GM18502 (cell line): ENCODE measurements around the gene IFNLR1.

Experiments used
- ATAC-seq: cut with Tn5 transposase; IDR thresholded peaks from one replicate; pipeline ENCODE4 v1.9.1; 2021; ENCODE audit warnings: mild to moderate bottlenecking; ENCODE audit not compliant: unreplicated experiment, poor library complexity

Gene IFNLR1

DNA sequence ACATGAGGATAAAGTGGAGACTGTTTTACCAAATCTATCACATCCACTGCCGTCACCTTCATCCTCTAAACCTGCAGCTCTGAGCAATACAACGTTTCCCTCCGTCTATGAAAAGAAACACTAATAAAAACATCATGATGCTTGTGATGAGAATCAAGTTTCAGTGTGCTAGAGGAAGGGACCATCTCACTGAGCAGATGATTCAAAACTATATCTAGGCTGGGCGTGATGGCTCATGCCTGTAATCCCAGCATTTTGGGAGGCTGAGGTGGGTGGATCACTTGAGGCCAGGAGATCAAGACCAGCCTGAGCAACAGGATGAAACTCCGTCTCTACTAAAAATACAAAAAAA lies 60.4 kb downstream of the IFNLR1 start:
- ATAC-seq, result no peak

- no peak for ATAC-seq
Observed at GRCh38 chr1:24126018-24126671, 60.9 kb downstream of the IFNLR1 start.

GRCh38 chr1:24125456-24125855 lies 61.6 kb downstream of the IFNLR1 start:
- no peak for ATAC-seq

DNA sequence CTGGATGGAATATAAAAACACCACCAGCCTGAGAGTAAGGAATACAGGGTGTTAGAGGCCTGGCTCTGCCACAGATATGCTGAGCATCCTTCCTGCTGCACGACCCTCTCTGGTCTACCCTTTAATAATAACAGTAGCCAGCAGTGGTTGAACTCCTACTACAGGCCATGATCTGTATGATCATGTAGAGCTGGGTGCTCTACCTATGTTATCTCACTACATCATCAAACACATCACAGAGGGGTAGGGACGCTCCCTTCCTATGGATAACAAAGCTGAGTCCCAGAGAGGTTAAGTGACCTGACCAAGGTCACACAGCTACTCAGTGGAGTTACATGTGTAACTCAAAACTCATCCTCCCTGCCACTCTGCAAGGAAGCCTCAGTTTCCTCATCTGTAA lies 62.1 kb downstream of the IFNLR1 start:
- ATAC-seq, result no peak

- ATAC-seq, result no peak
Observed at GRCh38 chr1:24123611-24124010, 63.5 kb downstream of the IFNLR1 start.

GRCh38 chr1:24122776-24123175 lies 64.3 kb downstream of the IFNLR1 start:
- ATAC-seq, result no peak

DNA sequence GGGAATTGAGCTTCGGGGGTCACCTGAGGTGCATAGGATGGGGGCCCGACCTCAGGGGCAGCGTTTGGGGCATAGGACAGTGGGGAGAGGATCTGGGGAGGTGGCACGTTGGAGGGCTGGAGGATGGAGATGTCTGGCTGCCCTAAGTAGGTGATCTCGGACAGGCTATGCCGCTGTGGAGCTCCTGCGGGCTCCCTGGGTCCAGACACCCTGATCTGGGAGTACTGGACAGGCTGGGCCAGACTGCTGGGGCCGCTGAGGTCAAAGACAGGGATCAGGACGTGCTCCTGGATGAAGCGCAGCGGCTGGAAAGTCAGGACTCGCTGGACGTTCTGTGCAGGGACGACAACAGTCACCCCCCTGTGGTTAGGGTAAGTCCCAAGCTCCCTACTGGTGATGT lies 65.7 kb downstream of the IFNLR1 start:
- ATAC-seq, result no peak

GRCh38 chr1:24120965-24121364 lies 66.1 kb downstream of the IFNLR1 start:
- ATAC-seq, result no peak

DNA sequence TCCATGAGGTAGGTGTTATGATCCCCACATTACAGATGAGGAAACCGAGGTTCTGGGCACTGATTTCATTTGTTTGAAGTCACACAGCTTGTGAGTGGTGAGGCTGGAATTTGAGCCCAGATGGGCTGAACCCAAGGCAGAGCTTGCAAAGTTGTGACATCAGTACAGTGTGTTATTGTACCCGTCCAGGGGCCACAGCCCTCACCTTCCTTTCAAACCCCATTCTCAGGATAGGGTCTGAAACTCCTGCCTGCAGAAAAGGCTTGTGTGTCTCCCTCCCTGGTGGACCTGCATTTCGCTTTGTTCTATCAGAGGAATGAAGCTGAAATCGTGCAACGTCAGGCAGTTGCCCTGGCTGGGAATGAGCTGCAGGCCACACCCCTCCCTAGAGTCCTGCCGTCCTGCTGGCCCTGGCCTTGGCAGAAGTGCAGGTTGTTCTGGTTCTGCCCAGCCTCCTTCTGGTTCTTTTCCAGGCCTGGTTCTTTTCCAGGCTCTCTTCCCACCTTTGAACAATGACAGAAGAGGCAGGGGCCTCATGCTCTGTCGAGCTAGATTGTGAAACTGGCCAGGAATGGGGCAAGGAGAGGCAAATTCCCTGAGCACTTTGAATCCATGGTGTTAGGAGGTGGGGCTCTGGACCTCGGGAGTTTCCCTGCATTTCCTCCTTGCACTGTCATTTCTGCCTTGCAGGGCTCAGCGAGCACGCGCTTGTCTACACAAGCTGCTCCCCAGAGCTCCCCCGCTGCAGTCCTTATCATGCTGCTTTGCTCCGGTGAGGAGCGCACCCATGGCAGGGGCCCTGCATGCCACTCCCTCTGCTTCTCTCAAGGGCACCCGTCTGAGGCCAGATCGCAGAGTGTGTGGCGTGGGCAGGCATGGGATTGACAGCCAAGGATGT lies 67.0 kb downstream of the IFNLR1 start:
- no peak for ATAC-seq

DNA sequence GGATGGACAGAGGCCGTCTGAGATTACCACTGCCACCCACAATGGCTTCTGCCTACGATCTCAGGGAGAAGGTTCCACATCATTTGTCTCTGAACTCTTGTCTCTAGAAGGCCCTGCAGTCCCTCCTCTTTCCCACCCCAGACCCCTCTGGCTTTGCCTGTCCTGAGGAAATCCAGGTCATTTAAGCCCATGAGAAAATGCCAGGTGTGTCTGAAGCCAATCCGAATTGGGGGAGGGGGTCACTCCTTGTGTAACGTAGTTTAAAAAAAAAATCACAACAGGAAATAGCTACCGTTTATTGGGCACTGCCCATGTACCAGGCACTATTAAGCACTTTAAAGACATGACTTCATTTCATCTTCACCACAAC lies 67.6 kb downstream of the IFNLR1 start:
- ATAC-seq, result no peak

- no peak for ATAC-seq
Observed at GRCh38 chr1:24118410-24119242, 68.5 kb downstream of the IFNLR1 start.

GRCh38 chr1:24117722-24118409 lies 69.2 kb downstream of the IFNLR1 start:
- ATAC-seq, result no peak

GRCh38 chr1:24117132-24117531 lies 70.0 kb downstream of the IFNLR1 start:
- no peak for ATAC-seq

DNA sequence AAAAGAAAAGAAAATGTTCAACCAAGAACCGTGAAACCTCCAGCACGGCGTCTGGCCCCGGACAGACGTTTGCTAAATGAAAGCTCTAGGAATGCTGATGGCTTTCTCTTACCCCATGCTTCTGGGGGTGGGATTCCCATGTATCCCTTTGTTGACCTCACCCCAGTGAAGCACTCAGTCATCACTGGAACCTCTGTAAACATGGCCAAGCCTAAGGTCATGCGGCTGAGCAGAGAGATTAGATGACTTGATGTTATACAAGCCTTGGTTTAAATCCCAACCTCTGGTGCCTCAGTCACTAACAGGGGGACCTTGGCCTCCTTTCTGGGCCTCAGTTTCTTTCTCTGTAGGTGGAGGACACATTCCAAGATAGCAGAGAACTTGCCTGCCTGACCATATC lies 72.3 kb downstream of the IFNLR1 start:
- no peak for ATAC-seq

DNA sequence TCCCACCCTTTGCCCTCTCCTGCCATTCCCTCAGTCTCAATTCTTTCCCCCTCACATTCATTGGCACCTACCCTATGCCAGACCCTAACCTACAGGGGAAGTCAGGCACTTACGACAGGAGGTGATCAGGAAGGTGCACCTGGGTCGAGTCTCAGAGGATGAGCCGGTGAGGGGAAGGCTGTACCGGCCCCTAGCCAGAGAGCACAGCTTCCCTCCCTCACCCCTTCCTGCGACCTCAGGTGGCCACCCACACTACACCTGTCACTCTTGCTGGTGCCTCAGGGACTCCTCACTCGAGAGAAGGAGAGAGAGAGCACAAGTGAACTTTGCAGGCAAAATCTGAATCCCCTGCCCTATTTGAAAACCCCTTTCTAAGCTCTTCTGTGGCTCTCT lies 73.5 kb downstream of the IFNLR1 start:
- no peak for ATAC-seq

- no peak for ATAC-seq
Observed at GRCh38 chr1:24111996-24112779, 74.9 kb downstream of the IFNLR1 start, which contains the start of gene MYOM3. TSS of gene MYOM3 (minus strand) at chr1:24112135. CDS start at chr1:24108636, 3,499 bp downstream.

GRCh38 chr1:24111262-24111995 lies 75.7 kb downstream of the IFNLR1 start:
- no peak for ATAC-seq

DNA sequence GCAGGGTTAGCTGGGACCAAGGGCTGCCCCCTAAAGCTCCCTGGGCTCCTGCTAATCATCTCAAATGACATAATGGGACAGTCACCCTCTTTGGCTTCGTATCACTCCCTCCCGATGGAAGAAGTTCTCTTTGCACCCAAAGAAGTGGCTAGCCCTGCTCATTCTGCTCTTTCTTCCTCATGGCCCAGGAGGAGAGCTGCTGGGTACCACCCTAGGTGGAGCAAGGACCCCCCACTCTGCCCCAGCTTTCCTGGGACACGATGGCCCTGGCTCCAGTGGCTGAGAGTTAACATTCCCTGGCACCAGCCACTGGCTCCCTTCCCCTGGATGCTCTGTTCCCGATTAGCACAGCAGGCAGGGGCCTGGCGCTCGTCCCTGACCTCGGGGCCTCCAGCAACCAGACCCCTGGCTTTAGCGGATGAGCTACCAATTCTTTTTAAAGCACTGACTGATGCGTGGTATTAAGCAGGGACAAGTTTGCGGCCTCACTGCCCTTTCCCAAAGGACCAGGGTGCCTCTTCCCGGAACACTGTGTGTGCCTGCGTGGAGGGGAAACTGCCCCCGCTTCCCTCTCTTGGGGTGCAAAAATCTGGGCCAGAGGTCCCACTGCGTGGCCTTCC lies 76.3 kb downstream of the IFNLR1 start:
- no peak for ATAC-seq
